NCI-H1105 (cell line): Measurements from ENCODE around the gene CCBE1.
"Not testable (repeated sequence)": the region's sequence is repeated elsewhere in the genome, so short reads cannot be mapped to it uniquely, and the experiment has no call there.

Source experiments
- DNase-seq: peaks from one replicate; lab custom pipeline; 2025; lab: John Stamatoyannopoulos, UW

CCBE1 gene

GRCh38 chr18:59539108-59539507 is 158.1 kb downstream of the CCBE1 start:
- no peak for DNase-seq

- DNase-seq: no peak
These were observed 159.6 kb downstream of the CCBE1 start for GRCh38 chr18:59537579-59537978.

- no peak for DNase-seq
These were observed 161.1 kb downstream of the CCBE1 start for GRCh38 chr18:59536166-59536565.

GRCh38 chr18:59535055-59535454 is 162.2 kb downstream of the CCBE1 start:
- no peak for DNase-seq

- DNase-seq: no peak
These were observed 168.4 kb downstream of the CCBE1 start for GRCh38 chr18:59528866-59529265.

- peak; percentile 39 for DNase-seq
These were observed 176.5 kb downstream of the CCBE1 start for GRCh38 chr18:59520562-59521355.

GRCh38 chr18:59518705-59519104 is 178.5 kb downstream of the CCBE1 start:
- DNase-seq: no peak

- DNase-seq: no peak
These were observed 179.6 kb downstream of the CCBE1 start for GRCh38 chr18:59517446-59518165.

- DNase-seq: no peak
These were observed 180.7 kb downstream of the CCBE1 start for GRCh38 chr18:59516356-59517155.

GRCh38 chr18:59515956-59516355 is 181.3 kb downstream of the CCBE1 start:
- not testable (repeated sequence) for DNase-seq

- DNase-seq: no peak
These were observed 182.1 kb downstream of the CCBE1 start for GRCh38 chr18:59515147-59515546.

GRCh38 chr18:59514203-59514602 is 183.0 kb downstream of the CCBE1 start:
- no peak for DNase-seq

GRCh38 chr18:59512025-59512755 is 185.0 kb downstream of the CCBE1 start:
- DNase-seq: peak; percentile 60

- DNase-seq: no peak
These were observed 187.5 kb downstream of the CCBE1 start for GRCh38 chr18:59509481-59510442.

GRCh38 chr18:59505356-59505755 is 191.9 kb downstream of the CCBE1 start:
- DNase-seq: no peak

- DNase-seq: no peak
These were observed 194.7 kb downstream of the CCBE1 start for GRCh38 chr18:59502274-59503175.

GRCh38 chr18:59501920-59502273 is 195.3 kb downstream of the CCBE1 start:
- no peak for DNase-seq

- DNase-seq: no peak
These were observed 196.5 kb downstream of the CCBE1 start for GRCh38 chr18:59500765-59501164.

- DNase-seq: no peak
These were observed 198.6 kb downstream of the CCBE1 start for GRCh38 chr18:59498506-59499086.
